HL-60 (cell line): Measurements from ENCODE around the gene FGF14.
"Not testable (repeated sequence)": the region's sequence is repeated elsewhere in the genome, so short reads cannot be mapped to it uniquely, and the experiment has no call there.

Source experiments
- DNase-seq, 2 experiments: peaks; one replicate each; pipeline ENCODE4 v3.0.0-alpha.2; 2010 to 2020; ENCODE audit warnings: low read depth in 1 of 2, low spot score in 1 of 2
- H3K27ac ChIP-seq: fragments of 250-450 bp; sonication (Bioruptor Pico); replicated peaks from 2 replicates; pipeline ENCODE4 v1.5.1; 2020; ENCODE audit warnings: mild to moderate bottlenecking, moderate library complexity
- H3K27me3 ChIP-seq: fragments of 250-450 bp; sonication (Bioruptor Pico); 2 replicates; pipeline ENCODE4 v1.5.1; 2021; ENCODE audit warnings: mild to moderate bottlenecking, moderate library complexity; ENCODE audit not compliant: insufficient read depth, poor library complexity, severe bottlenecking
- H3K4me3 ChIP-seq: replicated peaks from 2 replicates; pipeline ENCODE4 v1.5.1; 2011; ENCODE audit warnings: mild to moderate bottlenecking, control low read depth, low read length; ENCODE audit not compliant: insufficient read depth
- GABPA ChIP-seq: IDR thresholded peaks from 2 replicates; pipeline ENCODE4 v1.6.1; 2012; ENCODE audit warnings: low read depth
- POLR2AphosphoS5 ChIP-seq: IDR thresholded peaks from 2 replicates; pipeline ENCODE4 v1.6.1; 2012; ENCODE audit warnings: low read depth
- SPI1 ChIP-seq: IDR thresholded peaks from 2 replicates; pipeline ENCODE4 v1.6.1; 2012; ENCODE audit warnings: low read depth, mild to moderate bottlenecking, borderline replicate concordance
- TF ChIP-seq, protein P1 (sequence below): IDR thresholded peaks from 2 replicates; pipeline ENCODE4 v1.6.1; 2012; ENCODE audit warnings: low read depth; ENCODE audit not compliant: insufficient replicate concordance
- TF ChIP-seq, protein P2 (sequence below): IDR thresholded peaks from one replicate; pipeline ENCODE4 v1.5.1; 2011; ENCODE audit warnings: low read length, control low read depth, inconsistent platforms; ENCODE audit not compliant: insufficient read depth

FGF14 gene

DNA sequence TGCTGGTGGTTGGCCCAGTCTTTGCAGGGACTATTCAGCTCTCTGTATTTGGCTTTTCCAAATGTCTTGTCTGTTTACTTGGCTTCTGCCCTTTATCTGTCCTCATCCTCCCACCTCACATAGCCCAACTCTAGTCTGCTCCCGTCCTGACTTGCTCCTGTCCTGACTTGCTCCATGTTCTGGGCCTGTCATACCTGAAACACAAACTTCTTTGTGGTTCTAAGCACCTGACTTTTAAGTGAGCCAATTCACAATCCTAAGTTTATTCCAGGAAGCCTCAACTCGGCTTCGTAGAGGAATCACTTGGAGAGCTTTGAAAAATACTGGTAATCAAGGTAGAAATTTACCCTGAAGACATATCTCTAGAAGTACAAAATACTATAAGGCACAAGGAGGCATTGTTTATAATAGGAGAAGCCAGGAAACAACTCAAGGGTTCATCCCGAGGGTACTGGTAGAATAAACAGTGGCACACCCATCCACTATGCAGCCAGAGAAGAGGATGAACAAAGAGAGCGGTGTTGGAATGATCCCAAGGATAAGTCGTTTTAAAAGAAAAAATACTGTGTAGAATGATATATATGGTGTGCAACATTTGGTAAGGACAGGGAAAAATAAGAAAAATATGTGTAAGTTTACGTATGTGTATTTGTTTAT, 284.5 kb downstream of the FGF14 start:
- no peak for DNase-seq
- TF ChIP-seq SPI1: no peak
- TF ChIP-seq, protein P1, sequence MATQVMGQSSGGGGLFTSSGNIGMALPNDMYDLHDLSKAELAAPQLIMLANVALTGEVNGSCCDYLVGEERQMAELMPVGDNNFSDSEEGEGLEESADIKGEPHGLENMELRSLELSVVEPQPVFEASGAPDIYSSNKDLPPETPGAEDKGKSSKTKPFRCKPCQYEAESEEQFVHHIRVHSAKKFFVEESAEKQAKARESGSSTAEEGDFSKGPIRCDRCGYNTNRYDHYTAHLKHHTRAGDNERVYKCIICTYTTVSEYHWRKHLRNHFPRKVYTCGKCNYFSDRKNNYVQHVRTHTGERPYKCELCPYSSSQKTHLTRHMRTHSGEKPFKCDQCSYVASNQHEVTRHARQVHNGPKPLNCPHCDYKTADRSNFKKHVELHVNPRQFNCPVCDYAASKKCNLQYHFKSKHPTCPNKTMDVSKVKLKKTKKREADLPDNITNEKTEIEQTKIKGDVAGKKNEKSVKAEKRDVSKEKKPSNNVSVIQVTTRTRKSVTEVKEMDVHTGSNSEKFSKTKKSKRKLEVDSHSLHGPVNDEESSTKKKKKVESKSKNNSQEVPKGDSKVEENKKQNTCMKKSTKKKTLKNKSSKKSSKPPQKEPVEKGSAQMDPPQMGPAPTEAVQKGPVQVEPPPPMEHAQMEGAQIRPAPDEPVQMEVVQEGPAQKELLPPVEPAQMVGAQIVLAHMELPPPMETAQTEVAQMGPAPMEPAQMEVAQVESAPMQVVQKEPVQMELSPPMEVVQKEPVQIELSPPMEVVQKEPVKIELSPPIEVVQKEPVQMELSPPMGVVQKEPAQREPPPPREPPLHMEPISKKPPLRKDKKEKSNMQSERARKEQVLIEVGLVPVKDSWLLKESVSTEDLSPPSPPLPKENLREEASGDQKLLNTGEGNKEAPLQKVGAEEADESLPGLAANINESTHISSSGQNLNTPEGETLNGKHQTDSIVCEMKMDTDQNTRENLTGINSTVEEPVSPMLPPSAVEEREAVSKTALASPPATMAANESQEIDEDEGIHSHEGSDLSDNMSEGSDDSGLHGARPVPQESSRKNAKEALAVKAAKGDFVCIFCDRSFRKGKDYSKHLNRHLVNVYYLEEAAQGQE: no peak
- TF ChIP-seq, protein P2, sequence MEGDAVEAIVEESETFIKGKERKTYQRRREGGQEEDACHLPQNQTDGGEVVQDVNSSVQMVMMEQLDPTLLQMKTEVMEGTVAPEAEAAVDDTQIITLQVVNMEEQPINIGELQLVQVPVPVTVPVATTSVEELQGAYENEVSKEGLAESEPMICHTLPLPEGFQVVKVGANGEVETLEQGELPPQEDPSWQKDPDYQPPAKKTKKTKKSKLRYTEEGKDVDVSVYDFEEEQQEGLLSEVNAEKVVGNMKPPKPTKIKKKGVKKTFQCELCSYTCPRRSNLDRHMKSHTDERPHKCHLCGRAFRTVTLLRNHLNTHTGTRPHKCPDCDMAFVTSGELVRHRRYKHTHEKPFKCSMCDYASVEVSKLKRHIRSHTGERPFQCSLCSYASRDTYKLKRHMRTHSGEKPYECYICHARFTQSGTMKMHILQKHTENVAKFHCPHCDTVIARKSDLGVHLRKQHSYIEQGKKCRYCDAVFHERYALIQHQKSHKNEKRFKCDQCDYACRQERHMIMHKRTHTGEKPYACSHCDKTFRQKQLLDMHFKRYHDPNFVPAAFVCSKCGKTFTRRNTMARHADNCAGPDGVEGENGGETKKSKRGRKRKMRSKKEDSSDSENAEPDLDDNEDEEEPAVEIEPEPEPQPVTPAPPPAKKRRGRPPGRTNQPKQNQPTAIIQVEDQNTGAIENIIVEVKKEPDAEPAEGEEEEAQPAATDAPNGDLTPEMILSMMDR: no peak
- peaks cover under 1% of the 10 kb centered on the region for H3K27me3 ChIP-seq
- H3K27ac ChIP-seq: no peak overlapping the region
- no peak overlapping the region for H3K4me3 ChIP-seq

DNA sequence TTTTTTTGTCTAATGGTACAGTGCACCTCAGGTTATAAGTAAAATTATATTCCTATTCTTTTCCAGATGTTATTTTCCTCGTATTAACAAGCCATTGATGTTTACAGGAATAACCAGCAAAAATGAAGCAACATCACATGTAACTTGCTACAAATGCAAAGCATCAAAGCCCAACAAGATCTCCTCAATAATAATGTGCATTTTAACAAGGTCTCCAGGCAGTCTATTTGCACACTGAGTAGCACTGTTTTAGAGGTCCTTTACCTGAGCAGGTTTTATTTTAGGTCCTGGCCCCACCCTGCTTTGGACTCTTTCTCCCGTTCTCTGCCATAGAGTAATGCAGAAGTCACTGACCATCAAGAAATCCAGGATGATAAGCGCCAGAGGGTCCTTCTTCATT, 298.4 kb downstream of the FGF14 start:
- Histone ChIP-seq H3K4me3 (no peak overlapping the region), H3K27ac (no peak overlapping the region)

DNA sequence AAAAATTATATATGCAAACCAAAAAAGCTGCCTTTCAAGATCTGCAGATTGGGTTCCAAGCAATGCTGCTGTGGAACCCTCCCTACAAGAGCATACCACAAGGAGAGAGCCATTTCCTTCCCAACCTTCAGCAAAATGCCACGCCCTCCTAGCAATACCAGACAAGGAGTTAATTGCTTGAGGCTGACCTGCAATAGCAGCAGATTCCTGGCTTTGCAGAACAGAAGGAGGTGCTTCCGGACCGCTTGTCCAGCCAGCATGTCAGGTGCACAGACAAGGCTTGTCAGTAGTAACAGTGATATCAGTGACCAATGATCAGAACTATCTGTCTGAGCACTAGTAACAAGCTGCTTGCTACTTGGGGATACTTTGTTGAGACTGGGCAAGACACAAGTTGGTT, 301.6 kb downstream of the FGF14 start:
- DNase-seq: no peak
- Histone ChIP-seq H3K27me3 (peaks cover 2% of the 10 kb centered on the region), H3K27ac (no peak overlapping the region), H3K4me3 (no peak overlapping the region)
- TF ChIP-seq, protein P2: no peak
- TF ChIP-seq SPI1 (no peak), POLR2AphosphoS5 (no peak), GABPA (no peak)
- TF ChIP-seq, protein P1: no peak

More for the DNA sequence above, 298.4 kb downstream of the FGF14 start:
- peaks cover 9% of the 10 kb centered on the region for H3K27me3 ChIP-seq
- DNase-seq: no peak
- TF ChIP-seq GABPA: no peak

DNA sequence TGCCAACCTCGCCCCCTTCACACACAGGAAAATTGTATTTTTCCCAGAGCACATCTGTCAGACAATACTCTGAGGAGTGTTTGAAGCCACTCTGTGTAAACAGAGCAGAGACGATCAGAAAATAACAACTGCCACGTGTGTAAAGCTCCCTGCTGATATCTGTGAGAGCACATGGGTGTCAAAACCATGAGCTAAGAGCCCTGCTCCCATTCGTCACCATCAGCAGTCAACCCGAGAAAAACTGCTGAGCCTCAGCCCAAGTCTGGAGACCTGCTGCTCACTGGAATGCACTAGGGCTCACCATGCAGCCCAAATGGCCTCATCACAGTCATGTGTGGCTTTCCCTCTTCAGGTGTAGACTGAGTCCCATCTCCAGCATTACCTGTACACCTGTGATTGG, 304.1 kb downstream of the FGF14 start:
- TF ChIP-seq SPI1 (no peak), POLR2AphosphoS5 (no peak), GABPA (no peak)
- TF ChIP-seq, protein P2: no peak
- TF ChIP-seq, protein P1: no peak
- H3K4me3 ChIP-seq: no peak overlapping the region
- DNase-seq: no peak
- H3K27me3 ChIP-seq: no peaks in the 10 kb centered on the region
- no peak overlapping the region for H3K27ac ChIP-seq

DNA sequence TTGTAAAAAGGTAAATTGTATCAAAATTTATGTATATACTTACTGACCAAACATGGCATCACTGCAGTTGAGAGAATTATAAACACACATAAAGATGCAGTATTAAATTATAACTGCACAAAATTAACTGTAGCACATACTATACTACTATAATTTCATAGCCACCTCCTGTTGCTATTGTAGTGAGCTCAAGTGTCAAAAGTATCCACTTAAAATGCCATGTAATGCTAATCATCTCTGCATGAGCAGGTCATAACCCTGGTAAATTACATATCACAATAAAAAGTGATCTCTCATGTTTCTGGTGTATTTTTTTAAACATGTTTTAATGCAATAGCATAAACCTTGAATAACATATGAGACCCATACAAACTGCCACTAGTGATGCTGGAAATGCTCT, 308.6 kb downstream of the FGF14 start:
- not testable (repeated sequence) for H3K27ac ChIP-seq, DNase-seq, H3K27me3 ChIP-seq, H3K4me3 ChIP-seq
